C4-2B (cell line): ENCODE data around the gene ACP7.

Experiments
- CTCF ChIP-seq: fragments of 450-650 bp; conservative IDR thresholded peaks from 2 replicates; pipeline ENCODE4 v1.5.1; 2017; ENCODE audit warnings: mild to moderate bottlenecking
- ZFX ChIP-seq: fragments of 450-650 bp; IDR thresholded peaks from 2 replicates; pipeline ENCODE4 v1.6.1; 2017

- TF ChIP-seq CTCF (no peak), ZFX (no peak)
Observed at GRCh38 chr19:39054091-39054470, 30.1 kb upstream of the ACP7 start.
